GM12873 (cell line): Measurements from ENCODE around the gene IL3.

ENCODE experiments used
- TF ChIP-seq, protein P1 (sequence below): IDR thresholded peaks from 2 replicates; pipeline ENCODE4 v1.5.1; 2012; ENCODE audit warnings: low read depth, mild to moderate bottlenecking, moderate library complexity, low read length, control low read depth; ENCODE audit not compliant: insufficient read depth; ENCODE audit errors: missing control alignments

The IL3 gene

DNA sequence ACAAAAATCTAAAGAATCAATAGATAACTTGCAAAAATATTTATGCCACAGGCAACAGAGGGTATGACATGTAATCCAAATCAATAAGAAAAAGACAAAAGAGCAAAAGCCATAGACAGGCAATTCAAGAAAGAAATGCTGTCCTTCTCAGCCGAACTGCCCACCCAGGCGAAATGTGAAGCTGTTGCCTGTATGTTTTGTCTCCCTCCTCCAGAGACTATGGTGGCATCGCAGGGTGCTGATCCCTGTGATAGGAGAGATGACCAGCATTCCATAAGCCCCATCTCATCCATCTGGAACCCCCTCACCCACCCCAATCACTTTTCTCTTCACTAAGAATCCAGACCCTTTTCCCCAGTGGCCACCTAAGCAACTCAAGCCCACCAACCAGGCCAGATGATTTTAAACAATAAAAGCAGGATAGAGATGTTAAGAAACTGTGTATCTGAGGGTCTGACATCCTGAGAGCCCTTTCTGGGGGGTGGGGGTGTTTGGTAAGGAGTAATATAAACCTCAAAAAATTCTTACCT is 43.7 kb upstream of the IL3 start:
- TF ChIP-seq, protein P1, sequence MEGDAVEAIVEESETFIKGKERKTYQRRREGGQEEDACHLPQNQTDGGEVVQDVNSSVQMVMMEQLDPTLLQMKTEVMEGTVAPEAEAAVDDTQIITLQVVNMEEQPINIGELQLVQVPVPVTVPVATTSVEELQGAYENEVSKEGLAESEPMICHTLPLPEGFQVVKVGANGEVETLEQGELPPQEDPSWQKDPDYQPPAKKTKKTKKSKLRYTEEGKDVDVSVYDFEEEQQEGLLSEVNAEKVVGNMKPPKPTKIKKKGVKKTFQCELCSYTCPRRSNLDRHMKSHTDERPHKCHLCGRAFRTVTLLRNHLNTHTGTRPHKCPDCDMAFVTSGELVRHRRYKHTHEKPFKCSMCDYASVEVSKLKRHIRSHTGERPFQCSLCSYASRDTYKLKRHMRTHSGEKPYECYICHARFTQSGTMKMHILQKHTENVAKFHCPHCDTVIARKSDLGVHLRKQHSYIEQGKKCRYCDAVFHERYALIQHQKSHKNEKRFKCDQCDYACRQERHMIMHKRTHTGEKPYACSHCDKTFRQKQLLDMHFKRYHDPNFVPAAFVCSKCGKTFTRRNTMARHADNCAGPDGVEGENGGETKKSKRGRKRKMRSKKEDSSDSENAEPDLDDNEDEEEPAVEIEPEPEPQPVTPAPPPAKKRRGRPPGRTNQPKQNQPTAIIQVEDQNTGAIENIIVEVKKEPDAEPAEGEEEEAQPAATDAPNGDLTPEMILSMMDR, result no peak

DNA sequence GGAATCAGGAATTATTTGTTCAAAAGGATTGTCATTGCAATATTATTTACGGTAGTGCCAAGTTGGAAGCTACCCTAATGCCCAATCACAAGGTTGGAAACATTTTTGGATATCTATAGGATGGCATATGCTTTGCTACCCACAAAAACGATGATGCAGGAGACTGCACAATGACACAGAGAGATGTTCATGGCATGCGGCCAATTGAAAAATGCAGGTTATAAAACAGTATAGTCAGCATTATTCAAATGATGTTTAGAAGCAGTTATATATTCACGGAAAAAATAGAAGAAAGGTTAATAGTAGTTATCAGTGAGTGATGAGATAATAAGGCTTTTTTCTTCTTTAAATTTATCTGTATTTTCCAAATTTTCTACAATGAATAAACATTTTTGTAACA is 43.1 kb upstream of the IL3 start:
- TF ChIP-seq, protein P1, result no peak

DNA sequence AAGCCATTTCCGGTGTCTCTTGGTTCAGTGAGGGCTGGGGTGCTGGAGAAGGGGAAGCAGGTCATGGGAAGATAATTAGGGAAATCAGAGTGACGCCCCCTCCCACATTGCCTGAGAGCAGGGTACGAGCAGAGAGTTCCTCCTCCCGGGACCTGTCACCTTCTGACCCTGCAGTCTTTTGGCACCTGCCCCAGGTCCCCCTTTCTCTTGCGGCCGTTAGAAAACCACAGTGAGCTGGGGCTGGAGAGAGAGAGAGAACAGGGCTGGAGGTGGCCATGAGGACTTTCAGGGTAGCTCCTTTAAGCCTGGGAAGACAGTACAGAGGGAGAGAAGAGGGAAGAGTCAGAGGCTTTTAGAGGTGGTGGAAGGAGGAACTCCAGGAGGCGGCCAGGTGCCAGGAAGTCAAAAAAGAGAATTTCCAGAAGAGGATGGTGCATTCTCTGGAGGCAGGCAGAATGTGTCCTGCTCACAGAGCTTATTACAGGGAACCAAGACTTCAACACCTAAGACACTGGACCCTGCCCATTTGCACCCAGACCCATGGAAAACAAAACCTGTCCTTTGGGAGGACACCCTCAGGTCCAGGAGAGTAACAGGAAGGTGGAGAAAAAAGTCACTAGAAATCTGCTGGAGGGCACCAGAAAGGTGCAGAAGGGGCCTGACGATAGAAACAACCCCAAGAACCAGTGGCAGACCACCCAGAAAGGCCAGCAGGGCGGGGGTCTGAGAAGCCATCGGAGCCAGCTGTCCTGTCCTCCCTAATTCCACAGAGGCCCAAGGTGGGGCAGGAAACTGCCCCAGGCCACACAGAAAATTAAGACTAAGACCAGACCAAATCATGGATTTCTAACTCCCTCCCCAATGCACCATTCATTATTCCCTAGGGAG is 42.5 kb upstream of the IL3 start:
- TF ChIP-seq, protein P1, result no peak

DNA sequence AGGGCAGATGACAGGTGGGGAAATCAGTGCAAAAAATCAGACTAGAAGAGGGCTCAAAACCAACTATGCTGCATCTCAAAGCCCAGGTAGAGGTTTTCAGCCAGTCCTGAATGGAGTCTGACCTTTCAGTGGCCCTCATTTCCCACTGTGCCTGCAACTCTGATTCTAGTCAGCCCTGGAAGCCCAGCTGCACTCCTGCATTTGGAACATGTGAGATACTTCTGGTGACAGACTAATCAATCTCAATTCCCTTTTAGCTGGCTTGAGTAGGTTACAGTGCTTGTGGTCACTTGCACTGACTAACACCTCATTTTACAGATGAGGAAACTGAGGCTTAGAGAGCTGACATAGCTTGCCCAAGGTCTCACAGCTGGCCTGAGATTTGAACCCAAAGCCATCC is 41.1 kb upstream of the IL3 start:
- TF ChIP-seq, protein P1, result no peak

DNA sequence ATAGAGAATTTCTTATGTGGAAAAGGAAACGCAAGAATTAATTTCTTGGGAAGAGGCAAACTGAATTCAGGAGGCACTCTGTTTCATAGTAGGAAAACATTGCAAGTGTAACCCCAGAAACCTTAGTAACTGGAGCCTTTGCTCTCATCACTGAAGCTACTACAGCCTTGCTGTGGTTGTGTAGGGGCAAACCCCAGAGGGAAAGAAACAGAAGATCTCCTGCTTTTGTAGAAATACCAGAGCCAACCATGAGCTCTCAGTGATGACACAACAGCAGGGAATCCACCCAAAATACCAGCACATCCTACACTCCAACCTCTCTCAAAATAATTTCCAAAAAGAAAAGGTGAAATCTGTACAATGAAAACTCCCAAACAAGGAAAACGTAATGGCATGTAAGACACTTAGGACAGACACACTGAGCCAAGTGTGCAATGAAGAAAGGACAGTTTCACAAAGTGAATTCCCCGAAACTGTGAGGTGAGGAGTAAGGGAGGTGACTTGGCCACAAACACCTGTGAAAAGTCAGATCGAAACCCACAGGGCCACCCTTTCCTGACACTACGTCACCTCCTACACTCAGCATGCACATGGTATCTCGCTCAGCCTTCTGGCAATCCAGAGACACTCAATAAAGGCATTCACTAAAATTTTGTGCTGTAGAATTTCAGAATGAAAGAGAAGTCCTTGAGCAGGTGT is 40.4 kb upstream of the IL3 start:
- TF ChIP-seq, protein P1, result no peak

DNA sequence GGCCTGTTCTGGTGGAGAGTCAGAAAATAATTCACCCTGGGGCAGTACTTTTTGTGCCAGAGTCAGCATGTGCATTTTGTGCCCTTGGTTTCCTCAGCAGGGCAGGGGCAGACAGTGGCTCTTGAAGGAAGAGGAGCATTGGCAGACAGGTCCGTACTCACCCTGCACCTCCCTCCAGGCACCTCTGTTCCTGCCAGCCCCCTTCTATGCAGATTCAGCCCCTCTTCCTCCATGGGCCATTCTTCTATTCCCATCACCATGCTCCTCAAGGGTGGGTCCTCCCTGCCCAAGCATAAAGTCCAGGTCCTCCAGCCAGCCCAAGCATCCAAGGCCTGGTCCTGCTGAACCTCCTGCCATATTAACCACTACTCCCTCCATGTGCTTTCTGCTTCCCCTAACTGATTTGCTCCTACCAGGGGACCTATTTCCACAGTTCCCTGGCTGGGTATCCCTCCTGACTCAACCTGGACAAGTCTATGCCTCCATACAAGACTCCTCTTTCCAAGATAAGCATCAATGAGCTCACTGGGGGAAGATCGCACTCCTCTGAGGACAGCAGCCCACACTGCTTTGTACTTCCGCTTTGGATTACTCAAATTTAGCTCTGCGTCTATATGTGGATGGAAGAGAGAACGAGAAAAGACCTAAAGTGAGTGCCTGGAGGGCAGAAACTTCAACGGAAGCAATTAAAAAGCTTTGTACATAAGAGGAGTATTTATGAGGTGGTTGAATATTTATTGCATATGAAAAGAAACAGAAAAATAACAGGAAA is 39.7 kb upstream of the IL3 start:
- TF ChIP-seq, protein P1, result no peak
